Gastrocnemius medialis (tissue), 4 donors: ENCODE data around the gene CDHR3.

Experiments used
- POLR2A ChIP-seq, 2 donors: fragments of 450-650 bp; IDR thresholded peaks; one replicate each; pipeline ENCODE4 v1.6.1; 2017; ENCODE audit warnings: antibody characterized with exemption in 2 of 2, mild to moderate bottlenecking in 2 of 2, moderate library complexity in 2 of 2
- TF ChIP-seq, protein P1 (sequence below), 5 experiments: fragments of 450-650 bp in 3 of 5; fragments of 200-600 bp in 2 of 5; sonication (generic) in 2 of 5; IDR thresholded peaks in 4 of 5; conservative IDR thresholded peaks in 1 of 5; 1 replicate in 4 of 5; 2 replicates in 1 of 5; pipeline ENCODE4 v1.5.1; 2016 to 2019; ENCODE audit warnings: antibody characterized with exemption in 5 of 5, mild to moderate bottlenecking in 3 of 5, moderate library complexity in 3 of 5

DNA sequence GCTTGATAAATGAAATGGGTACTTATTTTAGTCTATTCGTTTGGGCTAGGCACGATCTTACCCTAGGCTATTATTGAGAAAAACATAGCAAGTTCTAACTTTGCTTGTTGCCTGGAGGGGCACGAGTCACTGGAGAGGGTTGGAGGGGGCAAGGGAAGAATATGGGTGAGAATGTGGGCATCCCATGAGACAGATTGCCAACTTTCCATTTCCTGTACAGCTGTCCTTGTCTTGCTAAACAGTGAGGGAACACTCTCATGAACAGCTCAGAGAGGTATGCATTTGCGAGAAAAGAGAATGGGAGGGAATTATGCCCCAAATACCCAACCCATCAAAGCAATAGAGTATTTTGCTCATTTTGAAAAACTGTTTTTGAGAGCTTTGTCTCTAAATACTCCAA is 9.2 kb downstream of the CDHR3 start:
- TF ChIP-seq, protein P1, sequence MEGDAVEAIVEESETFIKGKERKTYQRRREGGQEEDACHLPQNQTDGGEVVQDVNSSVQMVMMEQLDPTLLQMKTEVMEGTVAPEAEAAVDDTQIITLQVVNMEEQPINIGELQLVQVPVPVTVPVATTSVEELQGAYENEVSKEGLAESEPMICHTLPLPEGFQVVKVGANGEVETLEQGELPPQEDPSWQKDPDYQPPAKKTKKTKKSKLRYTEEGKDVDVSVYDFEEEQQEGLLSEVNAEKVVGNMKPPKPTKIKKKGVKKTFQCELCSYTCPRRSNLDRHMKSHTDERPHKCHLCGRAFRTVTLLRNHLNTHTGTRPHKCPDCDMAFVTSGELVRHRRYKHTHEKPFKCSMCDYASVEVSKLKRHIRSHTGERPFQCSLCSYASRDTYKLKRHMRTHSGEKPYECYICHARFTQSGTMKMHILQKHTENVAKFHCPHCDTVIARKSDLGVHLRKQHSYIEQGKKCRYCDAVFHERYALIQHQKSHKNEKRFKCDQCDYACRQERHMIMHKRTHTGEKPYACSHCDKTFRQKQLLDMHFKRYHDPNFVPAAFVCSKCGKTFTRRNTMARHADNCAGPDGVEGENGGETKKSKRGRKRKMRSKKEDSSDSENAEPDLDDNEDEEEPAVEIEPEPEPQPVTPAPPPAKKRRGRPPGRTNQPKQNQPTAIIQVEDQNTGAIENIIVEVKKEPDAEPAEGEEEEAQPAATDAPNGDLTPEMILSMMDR (IDR thresholded peaks at IDR 0.05 in 4 of 5, conservative IDR thresholded peaks at IDR 0.05 in 1 of 5): no peak
- no peak for TF ChIP-seq POLR2A (IDR thresholded peaks at IDR 0.05)
